Smooth muscle cell of the umbilical artery (primary cell): ENCODE measurements around the gene BMP2K. TPM values are rescaled to one million over a fixed set of nuclear protein-coding genes. Genes with fewer than 3 reads are reported as not detected.

ENCODE experiments used
- total RNA-seq: library from RNA; depleted of rRNA; stranded (reverse); fragments of >200 nt; gene quantifications from 2 replicates; pipeline ENCODE4 v1.2.3, GENCODE V29; 2014

Gene BMP2K
- total RNA-seq, result 44.8 and 54.1 TPM in 2 replicates

DNA sequence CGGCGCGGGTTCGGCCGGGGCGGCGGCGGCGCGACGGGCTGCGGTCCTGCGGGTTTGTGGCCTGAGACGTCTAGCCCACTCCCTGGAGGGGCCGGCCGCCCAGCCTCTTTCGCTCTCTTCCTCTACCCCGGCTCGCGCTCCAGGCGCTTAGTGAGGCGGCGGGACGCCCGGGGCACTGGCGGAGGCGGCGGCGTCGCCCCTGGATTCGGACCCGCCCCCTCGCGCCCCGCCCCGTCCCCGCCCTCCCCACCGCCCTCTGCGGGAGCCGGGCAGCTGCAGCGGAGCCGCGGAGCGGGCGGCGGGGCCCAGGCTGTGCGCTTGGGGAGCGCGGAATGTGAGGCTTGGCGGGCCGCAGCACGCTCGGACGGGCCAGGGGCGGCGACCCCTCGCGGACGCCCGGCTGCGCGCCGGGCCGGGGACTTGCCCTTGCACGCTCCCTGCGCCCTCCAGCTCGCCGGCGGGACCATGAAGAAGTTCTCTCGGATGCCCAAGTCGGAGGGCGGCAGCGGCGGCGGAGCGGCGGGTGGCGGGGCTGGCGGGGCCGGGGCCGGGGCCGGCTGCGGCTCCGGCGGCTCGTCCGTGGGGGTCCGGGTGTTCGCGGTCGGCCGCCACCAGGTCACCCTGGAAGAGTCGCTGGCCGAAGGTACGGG is at the start of gene BMP2K:
BMP2K (plus strand) TSS at position 272 of the 650 bp plus-strand sequence; CDS start at position 466, 194 bp downstream.

DNA sequence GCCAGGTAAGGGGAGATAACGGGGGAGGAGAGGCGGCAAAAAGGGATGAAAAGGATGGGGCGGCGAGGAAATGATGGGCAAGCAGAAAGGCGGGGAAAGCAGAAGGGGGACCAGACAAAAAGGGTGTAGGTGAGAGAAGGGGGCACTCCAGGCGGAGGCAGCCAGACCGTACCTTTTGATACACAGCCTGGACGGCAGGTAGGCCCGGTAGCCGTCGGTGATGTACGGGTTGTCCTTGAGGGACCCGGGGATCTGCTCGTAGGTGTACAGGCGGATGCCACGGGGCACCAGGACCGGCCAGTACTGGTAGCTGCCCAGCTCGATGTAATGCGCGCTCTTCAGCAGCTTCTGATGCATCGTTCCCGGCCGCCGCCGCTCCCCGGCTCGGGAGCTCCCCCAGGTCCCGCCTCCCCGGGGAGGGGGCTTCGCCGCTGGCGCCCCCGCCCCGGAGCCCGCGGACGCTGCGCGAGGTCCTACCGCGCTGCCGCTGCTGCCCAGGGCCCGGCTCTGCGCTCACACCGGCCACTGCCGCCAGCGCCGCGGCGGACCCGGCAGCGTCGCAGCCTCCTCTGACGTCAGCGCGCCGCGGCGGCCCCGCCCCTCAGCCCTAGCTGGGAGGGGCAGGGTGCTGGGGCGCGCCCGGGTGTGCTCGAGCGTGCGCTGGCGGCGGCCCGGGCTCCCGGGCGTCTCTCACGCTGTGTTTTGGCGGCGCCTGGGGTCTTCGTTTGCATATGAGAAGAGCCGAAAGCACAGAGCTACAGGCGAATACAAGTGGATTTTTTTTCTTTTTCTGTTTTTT is 162.9 kb downstream of the BMP2K start, which contains the start of gene PAQR3:
PAQR3 (minus strand) TSS at position 571 of the 799 bp plus-strand sequence; CDS start at position 357, 214 bp downstream.

Other genes with a start within 250 kb of the BMP2K start
- gene ANXA3, start 224.6 kb upstream of the BMP2K start, total RNA-seq, result 5.9 and 9.3 TPM in 2 replicates
- 21.7 and 39.9 TPM in 2 replicates for gene PAQR3, start 163.1 kb downstream of the BMP2K start, total RNA-seq